ENCODE measurements around the gene CFAP299.

The CFAP299 gene

GRCh38 chr4:80507507-80507906 is 172.0 kb downstream of the CFAP299 start:
- DNase-seq (ENCODE audit: low read depth in 3 of 3), result no peak

- no peak for DNase-seq (ENCODE audit: low read depth in 3 of 3)
Measured at GRCh38 chr4:80515496-80515895, 180.0 kb downstream of the CFAP299 start.

GRCh38 chr4:80521438-80521837 is 185.9 kb downstream of the CFAP299 start:
- no peak for DNase-seq (ENCODE audit: low read depth in 3 of 3)

GRCh38 chr4:80526697-80527096 is 191.2 kb downstream of the CFAP299 start:
- no peak for DNase-seq (ENCODE audit: low read depth in 3 of 3)

- DNase-seq (ENCODE audit: low read depth in 3 of 3), result no peak
Measured at GRCh38 chr4:80529026-80529425, 193.5 kb downstream of the CFAP299 start.

DNA sequence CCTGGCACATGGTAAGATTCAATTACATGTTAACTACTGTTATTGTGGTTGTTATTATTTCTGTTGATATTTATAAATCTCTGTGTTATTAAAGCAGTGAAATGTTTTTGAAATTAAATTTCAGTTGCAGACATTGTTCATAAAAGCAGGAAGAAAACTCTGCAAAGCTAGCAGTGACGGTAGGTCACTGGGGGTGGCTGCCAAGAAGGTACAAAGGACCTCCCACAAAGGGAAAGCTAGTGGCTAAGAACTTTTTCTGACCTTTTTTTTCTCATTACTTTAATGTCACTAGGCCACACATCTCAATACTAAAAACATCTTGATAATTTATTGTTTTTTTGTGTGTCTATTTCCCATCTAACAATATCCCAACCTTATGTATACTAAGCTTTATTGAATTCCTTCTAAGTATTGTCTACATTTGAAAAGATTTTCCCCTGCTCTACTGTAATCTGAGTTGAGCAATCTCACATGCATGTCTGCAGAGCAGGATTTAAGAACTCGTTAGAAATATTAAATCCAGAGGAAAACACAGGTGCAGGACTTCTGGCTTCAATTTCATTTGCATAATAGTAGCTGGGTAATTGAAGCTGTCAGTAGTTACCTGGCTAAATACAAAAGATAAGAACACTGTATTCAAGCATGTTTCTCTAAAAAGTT is 197.3 kb downstream of the CFAP299 start:
- DNase-seq (ENCODE audit: low read depth in 3 of 3), result no peak

DNA sequence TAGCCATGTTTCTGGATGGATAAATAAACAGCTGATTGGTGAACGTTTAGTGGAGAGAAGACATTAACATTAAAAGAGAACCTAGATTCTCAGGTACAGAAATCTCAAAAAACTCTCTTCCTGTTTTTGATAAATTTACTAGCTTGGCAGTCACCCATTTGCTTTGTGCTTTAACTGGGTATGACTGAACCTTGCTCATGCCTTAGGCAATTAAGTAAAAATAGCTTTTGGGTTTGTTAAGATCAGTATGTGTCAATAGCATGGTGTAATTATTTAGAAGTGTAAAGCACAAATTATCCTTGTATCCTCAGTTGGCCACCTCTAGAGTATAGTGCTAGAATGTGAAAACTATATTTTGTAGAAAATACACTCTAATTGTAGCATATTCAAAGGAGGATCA is 200.0 kb downstream of the CFAP299 start:
- DNase-seq (ENCODE audit: low read depth in 3 of 3), result no peak

DNA sequence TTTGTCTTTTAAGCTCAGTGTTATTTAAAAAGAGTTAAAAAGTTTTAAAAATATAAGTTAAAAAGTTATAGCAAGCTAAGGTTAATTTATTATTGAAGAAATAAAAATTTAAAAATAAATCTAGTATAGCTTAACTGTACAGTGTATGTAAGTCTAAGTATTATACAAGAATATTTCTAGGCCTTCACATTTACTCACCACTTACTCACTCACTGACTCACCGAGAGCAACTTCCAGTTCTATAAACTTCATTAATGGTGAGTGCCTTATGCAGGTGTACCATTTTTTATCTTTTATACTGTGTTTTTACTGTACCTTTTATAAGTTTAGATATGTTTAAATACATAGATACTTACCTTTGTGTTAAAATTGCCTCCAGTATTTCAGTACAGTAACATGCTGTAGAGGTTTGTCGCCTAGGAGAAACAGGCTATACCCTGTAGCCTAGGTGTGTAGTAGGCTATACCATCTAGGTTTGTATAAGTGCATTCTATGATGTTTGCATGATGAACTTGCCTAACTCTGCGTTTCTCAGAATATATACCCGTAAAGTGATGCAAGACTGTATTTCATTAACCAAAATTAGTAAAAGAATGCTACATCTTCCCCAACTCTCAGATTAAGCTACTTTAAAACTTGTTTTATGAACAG is 202.9 kb downstream of the CFAP299 start:
- DNase-seq (ENCODE audit: low read depth in 3 of 3), result no peak

GRCh38 chr4:80539190-80539589 is 203.7 kb downstream of the CFAP299 start:
- no peak for DNase-seq (ENCODE audit: low read depth in 3 of 3)

DNA sequence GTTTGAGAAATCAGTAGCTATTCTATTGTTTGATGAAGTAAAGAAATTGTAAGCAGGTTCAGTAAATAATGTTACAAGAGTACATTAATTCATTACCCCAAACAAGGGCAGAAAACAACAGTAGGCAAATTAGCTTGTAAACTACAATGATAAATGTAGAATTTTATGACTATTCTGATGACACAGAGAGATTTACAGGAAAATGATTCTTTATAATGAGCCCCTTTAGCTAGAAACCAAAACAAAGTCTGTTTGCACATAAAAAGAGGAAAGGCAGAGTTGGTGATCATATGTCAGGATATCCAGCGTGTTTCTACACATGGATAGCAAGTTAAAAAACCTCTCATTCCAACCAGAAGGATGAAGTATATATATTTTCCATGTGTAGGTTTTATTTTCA is 204.8 kb downstream of the CFAP299 start:
- DNase-seq (ENCODE audit: low read depth in 3 of 3), result no peak

GRCh38 chr4:80540785-80541469 is 205.4 kb downstream of the CFAP299 start:
- no peak for DNase-seq (ENCODE audit: low read depth in 3 of 3)

GRCh38 chr4:80542747-80543146 is 207.2 kb downstream of the CFAP299 start:
- no peak for DNase-seq (ENCODE audit: low read depth in 3 of 3)

GRCh38 chr4:80560337-80560736 is 224.8 kb downstream of the CFAP299 start:
- DNase-seq (ENCODE audit: low read depth in 3 of 3), result no peak

DNA sequence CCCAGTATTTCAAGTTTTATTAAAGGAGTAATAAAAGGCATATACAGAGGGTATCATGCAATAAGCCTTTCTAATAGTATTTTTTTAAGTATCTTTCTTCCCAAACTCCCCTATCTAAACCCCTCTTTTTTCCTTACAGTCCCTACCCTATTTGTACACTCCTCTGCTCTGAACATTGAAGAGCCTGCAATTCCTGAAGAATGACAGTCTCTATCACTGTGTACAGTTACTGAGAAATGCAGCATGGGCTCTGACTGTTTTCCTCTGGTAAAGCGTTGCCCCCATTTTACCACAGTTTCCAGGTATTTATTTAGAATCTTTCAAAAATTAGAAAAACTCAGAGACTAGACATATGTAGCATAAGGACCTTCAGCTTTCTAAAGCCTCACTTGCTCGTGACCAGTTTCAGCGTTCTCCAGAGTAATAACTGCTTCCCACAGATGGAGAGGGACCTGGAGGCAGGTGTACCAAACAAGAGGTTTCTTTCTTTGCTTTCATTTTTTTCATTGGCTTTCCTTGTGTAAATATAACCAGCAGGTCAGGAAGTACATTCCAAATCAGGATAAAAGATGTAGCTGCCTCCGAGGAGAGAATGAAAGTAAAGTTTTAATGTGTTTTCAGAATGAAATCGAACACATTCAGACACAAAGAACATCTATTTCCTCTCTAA is 230.8 kb downstream of the CFAP299 start:
- DNase-seq (ENCODE audit: low read depth in 3 of 3), result no peak

DNA sequence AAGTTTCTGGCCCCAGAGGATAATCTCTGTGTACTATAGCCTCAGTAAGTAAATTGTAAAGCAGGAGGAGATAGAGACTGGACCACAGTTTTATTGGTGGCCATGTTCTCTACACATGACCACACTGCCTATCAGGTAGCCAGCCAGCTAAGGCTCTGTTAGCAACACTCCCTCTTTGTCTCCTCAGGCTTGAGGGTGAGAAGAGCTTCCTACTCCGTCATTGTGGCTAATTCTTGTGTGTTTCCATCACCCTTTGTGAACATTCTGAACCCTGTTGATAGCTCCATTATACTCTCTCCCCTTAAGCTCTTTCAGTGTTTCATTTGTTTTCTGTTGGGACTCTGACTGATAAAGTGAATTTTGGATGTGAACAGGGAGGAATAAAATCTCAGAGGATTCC is 233.4 kb downstream of the CFAP299 start:
- DNase-seq (ENCODE audit: low read depth in 3 of 3), result no peak

GRCh38 chr4:80576796-80577195 is 241.3 kb downstream of the CFAP299 start:
- no peak for DNase-seq (ENCODE audit: low read depth in 3 of 3)

- no peak for DNase-seq (ENCODE audit: low read depth in 3 of 3)
Measured at GRCh38 chr4:80578001-80578400, 242.5 kb downstream of the CFAP299 start.

- no peak for DNase-seq (ENCODE audit: low read depth in 3 of 3)
Measured at GRCh38 chr4:80585542-80585941, 250.0 kb downstream of the CFAP299 start.

GRCh38 chr4:80586716-80587115 is 251.2 kb downstream of the CFAP299 start:
- no peak for DNase-seq (ENCODE audit: low read depth in 3 of 3)

DNA sequence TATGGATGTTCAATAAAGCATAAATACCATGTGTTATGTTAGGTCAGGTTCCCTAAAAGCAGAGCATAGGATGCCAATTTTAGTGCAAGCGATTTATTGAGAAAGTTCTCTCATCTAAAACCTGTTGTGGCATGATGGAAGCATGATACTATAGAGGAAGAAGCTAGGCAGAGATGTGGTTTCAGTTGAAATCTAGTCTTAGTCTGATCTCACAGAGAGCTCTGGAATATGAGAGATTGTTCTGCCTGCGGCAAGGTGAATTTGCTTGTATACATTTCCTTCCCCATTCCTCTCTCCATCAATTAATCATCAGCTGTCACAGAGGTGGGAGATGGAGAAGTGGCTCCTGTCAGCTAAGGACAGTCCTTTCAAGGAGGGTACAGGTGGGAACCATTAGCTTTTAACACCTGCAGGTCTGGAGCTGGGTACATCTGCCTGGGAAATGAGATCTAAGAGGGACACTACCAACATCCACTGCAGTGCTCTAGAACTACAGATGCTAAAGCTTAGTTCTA is 252.4 kb downstream of the CFAP299 start:
- no peak for DNase-seq (ENCODE audit: low read depth in 3 of 3)

GRCh38 chr4:80592950-80593349 is 257.4 kb downstream of the CFAP299 start:
- no peak for DNase-seq (ENCODE audit: low read depth in 3 of 3)

GRCh38 chr4:80594701-80595100 is 259.2 kb downstream of the CFAP299 start:
- no peak for DNase-seq (ENCODE audit: low read depth in 3 of 3)

Data from stimulated activated CD4-positive, alpha-beta T cell treated with anti-CD3 and anti-CD28 coated beads, TNF-alpha, amount 100 ng/mL, for 4 hours (primary cell).